ENCODE results near the gene ASF1B. TPM values are rescaled to one million over a fixed set of nuclear protein-coding genes. Genes with fewer than 3 reads are reported as not detected.
"Not testable (repeated sequence)": the region's sequence is repeated elsewhere in the genome, so short reads cannot be mapped to it uniquely, and the experiment has no call there.

The ASF1B gene
- polyA plus RNA-seq, 3 donors: 15.7 to 19.0 (median 16.3) TPM

DNA sequence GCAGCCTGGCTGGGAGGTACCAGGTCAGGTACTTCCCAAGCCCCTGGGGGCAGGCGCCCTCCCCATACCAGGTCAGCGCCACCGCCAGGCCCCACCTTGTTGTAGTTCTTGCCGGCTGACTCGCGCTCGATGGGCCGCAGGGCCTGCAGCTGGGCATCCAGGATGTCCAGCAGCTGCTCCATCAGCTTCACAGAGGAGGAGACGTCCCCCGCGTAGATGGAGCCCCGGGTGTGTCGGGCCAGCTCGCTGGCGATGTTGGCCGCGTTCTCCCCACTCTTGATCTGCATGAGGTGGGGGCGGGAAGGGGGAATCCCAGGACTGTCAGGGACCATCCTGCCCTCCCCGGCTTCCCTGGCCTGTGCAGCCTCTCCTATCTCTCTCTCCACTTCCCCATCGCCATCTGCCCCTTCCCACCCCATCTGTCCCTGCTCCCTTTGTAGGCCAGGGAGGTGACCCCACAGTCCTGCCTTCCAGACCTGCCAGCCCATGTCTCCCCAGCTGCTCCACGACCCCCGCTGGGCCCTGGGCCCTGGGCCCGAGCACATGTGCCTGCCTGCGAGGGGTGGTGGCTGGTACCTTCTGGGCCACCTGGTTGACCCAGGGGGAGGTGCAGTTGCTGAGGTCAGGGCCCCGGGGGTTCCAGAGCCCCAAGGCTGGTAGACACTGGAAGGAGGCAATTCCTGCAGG is 23.8 kb upstream of the ASF1B start:
- no peak for DNase-seq (ENCODE audit: low read depth in 3 of 3, low spot score in 2 of 3)

DNA sequence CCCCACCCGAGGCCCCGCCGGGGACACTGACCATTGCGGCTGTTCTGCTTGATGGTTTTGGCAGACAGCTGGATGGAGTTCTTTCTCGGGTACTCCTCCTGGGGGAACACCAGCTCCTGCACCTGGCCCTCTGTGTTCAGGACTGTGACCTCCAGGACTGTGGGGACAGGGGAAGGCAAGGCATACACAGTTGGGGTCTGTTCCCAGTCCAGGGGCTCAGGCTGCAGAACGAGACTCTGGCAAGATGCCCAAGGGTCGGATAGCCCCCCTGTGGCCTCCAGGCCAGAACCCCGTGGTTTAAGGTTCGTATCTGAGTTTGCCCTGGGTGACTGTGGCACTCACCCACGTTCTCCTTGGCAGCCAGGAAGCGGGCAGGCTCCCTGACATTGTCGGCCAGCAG is 22.7 kb upstream of the ASF1B start:
- no peak for DNase-seq (ENCODE audit: low read depth in 3 of 3, low spot score in 2 of 3)

DNA sequence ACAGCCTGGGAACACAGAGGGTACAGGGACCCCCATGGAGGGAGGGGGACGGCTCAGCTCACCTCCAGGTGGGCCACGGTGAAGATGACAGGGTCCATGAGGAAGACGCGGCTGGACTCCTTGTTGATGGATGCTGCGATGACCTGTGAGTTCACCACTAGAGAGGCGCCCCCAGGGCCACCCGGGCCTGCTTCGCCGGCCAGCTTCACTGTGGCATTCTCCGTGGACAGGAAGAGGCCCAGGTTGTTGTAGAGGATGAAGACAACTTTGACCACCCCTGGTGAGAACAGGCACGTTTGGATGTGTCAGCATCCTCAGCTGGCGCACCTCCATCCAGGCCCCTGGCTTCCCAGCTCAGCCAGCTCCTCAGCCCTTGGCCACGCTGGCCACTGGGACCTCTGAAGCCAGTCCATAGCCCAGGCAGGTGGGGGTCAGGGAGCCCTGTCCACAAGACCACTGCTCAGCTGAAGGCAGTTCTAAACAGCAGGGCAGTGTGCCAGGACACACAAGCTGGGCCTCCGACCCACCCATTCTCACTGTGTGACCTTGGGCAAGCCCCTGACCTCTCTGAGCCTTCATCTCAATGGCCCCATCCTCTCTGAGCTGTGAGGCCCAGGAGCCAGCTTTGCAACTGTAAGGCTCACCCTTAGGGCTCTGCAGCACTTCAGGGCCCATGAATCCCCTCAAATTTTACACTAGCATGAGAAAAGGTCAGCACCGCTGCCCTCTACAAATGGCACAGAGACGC is 22.1 kb upstream of the ASF1B start:
- DNase-seq (ENCODE audit: low read depth in 3 of 3, low spot score in 2 of 3): no peak

DNA sequence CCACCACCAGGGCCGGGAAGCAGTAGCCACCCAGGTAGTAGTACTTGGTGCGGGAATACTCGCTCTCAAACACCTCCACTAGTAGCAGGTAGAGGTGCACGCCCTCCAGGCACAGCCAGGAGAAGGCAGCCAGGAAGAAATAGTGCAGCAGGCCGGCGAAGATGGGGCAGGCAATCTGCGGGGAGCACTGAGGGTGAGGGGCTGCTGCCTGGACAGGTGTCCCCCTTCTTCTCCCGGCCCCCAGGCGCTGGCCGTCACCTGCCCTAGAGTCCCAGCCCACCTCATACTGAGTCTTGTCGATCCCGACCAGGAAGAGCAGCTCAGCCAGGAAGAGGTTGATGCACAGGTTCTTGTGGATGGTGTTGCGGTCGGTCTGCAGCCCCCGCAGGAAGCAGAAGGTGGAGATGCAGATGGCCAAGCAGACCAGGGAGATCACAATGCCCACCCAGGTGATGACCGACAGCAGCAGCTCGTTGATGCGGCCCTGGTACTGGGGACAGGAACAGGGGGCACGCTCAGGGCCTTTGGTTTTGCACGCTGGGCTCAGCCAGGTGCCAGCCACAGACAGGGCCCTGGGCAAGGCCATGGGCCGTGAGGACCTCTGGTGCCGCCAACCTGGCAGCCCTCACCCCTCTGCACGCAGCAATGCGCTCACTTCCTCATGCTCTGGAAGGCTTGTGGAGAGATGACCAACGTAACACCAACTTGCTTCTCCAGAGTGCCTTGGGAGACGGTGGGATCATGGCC is 20.8 kb upstream of the ASF1B start:
- no peak for DNase-seq (ENCODE audit: low read depth in 3 of 3, low spot score in 2 of 3)

DNA sequence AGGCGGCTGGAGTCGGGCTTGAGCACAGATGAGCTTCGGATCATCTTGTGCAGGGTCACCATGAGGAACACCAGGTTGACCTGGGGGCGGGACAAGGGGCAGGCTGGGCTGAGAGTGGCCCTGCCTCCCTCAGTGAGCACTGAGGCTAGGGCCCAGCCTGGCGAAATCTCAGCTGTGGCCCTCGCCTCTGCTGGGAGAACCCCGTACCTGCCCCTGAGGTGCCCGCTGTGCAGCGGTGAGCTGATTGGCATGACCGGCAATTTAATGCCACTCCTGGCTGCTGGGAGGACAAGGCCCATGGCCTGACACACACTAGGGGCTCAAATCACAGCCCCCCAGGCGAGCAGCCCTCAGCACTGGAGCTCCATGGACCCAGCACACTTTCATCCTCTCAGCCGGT is 19.7 kb upstream of the ASF1B start:
- no peak for DNase-seq (ENCODE audit: low read depth in 3 of 3, low spot score in 2 of 3)

DNA sequence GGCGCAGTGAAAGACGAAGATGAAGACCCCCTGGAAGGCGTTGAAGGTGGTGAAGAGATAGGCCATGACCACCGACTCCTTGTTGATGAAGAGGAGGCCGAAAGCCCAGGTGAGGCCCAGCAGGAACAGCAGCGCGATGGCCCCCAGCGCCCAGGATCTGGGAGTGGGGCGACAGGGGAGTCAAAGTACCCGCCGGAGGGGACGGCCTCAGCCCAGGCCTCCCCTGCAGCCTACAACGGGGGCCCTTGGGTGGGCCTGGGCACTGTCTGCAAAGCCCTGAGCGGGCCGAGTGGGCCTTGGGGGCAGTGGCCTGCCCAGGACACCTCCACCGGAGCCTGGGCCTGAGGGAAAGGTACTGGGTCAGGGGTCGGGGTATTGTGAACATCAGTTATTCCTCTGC is 19.0 kb upstream of the ASF1B start:
- DNase-seq (ENCODE audit: low read depth in 3 of 3, low spot score in 2 of 3): no peak

DNA sequence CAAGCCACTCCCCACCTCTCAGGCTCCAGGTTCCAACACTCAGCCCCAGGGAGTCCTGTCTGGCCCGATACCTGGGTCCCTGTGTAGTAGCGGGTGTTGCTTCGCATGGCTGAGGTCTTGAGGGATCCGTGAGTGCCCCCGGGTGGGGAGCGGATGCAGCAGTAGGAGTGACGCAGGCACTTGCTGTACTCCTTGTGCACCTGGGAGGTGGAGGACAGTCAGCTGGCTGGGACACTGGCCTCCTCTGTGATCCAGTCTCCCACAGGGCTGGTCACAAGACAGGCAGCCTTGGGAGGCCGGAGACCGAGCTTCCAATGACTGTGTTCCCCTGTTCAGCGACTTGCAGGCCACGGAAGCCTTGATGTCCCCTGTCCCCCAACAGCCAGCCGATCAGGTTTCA is 16.3 kb upstream of the ASF1B start:
- DNase-seq (ENCODE audit: low read depth in 3 of 3, low spot score in 2 of 3): no peak

DNA sequence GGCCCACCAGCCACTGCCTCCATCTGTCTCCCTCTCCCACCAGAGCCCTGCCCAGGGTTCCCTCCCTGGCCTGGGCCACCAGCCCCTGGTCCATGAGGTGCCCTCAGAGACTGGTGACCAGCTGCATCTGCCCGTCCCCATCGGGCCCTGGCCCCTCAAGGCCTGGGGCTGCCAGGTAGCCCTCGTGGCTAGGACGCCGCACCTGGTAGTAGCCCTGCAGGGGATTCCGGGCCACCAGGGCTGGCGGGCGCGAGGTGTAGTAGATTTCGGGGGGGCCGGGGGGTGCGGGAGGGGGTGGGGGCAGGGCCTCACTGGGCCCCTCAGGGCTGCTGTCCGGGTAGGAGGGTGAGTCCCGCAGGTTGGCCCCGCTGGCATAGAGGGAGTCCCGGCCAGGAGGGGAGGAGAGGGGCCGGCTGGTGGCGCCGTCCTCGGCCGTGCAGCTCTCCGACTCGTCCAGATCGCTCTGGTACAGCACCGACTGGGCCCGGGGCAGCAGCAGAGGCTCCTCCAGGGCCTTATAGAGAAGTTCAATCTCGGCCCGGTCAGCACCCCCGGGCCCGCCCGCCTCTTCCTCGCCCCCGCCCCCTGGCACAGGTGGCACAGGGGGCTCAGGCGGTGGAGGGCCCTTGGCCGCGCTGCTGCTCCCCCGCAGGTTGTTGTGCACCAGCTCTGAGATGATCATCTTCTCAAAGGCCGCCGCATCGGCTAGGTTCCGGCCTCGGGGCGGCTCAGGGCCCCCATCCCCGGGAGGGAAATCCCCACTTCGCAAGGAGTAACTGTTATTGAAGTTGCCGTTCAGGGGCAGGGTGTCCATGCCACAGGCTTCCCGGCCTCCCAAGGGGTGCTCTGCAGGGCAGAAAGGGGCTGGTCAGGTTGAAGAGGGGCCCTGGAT is 14.6 kb upstream of the ASF1B start:
- no peak for DNase-seq (ENCODE audit: low read depth in 3 of 3, low spot score in 2 of 3)

DNA sequence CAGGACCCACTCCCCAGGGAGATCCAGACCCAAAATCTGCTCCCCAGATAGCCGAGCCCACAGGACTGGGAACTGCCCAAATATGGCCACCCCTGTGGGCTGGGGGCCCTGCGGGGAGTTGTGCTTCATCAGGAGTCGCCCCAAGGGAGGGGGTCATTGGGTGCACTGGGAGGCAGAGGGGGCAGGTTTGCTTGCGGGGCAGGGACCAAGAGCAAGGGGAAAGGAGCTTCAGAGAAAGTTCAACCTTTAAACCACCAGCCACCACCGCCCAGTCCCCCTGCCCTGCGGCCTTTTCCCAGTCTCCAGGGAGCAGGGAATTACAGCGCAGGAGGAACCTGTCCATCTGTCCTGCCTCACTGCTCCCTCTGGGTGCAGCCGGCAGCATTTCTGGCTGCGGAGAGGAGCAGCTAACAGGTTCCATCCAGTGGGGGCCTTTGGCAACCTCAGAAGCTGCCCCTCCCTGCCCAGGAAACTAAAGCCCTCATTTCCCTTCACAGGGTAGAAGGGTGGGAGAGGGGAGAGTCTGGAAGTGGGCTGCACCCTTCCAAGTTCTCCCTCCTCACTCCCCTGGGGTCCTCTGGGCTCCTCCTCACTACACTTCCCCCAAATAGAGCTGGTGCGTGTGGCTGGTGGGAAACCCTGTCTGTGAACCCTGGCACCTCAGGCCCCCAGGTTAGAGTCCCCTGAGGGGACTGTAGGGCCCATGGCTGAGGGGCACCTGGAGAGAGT is 13.8 kb upstream of the ASF1B start:
- no peak for DNase-seq (ENCODE audit: low read depth in 3 of 3, low spot score in 2 of 3)

DNA sequence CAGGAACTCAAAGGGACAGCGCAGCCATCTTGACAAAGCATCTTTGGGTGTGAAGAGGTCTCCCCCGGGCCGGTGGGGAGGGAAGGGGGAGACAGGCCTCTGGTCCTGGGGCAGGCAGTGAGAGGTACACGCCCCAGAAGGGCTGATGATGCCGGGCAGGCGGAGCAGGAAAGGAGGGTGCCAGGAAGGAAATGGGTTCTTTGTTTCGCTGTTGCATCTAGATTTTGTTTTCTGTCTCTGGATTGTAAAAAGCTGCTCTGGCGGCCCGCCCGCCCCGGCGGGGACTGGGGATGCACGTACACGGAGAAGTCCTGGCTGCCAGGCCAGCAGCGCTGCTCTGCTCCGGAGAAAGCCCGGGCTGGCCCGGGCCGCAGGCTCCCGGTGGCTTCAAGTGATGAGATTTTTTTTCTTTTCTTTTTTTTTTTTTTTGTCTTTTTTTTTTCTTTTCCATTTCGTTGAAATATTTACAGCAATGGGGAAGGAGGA is 13.2 kb upstream of the ASF1B start:
- no peak for DNase-seq (ENCODE audit: low read depth in 3 of 3, low spot score in 2 of 3)

DNA sequence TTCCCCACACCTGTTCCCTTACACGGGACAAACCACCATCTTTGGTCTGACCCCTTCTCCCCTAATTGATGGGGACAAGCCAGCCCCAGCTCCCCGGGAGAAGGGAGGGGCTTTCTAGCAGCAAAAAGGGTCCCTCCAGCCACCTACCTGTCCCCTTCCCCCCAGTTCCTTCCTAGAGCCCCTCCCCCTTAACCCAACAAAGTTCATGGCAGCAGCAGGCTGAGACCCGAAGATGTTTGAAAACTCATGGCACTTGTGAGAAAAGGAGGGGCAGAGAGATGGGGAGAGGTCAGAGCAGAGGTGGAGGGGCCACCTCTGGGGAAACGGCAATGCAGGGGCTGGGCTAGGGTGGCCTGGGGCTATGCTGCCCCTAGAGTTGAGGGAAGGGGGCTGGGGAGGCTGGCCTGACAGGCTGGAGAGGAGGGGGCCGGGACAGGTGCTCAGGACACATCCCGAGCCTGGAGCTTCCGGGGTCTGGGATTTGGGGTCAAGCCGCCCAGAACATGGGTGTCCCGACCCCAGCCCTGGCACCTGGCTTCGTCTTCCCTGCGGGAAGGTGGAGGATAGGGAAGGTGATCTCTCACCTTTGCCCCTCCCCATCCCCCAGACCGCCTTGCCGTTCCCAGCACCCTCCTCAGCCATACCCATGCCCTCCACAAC is 12.5 kb upstream of the ASF1B start:
- DNase-seq (ENCODE audit: low read depth in 3 of 3, low spot score in 2 of 3): no peak

DNA sequence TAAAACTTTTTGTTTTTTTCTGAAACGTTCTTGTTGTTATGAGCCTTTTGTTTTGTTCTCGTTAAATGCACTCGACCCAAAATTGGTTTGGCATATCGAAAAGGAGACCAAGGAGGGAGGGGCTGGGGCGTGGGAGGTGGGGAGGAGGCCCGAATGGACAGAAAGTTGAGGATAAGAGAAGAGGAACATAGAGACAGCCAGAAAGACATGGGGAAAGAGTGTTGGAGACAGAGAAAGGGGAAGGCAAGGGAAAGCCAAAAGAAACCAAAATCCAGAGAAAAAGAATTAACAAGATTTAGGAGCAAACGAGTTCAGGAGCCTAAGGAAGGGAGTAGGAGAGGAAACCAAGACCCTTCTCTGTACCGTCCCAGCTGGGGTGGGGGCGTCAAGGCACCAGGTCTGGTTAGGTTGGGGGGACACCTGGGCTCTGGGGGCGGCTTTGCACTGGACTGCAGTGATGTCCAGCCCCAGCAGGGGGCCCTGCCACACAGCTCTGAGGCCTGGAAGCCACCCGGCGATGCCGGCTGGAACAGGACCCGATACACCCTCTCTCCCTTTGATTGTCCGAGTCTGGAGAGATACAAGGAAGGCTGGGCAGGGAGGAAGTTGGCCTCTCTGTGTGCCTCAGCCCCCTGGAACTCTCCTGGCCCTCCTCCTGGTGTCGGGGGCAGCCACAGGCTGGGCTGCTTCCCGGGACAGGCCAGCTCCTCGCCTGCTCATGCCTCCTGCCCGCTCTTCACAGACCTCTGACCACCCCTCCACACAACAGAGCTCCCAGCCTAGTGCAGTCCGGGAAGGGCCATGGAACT is 11.6 kb upstream of the ASF1B start:
- no peak for DNase-seq (ENCODE audit: low read depth in 3 of 3, low spot score in 2 of 3)

DNA sequence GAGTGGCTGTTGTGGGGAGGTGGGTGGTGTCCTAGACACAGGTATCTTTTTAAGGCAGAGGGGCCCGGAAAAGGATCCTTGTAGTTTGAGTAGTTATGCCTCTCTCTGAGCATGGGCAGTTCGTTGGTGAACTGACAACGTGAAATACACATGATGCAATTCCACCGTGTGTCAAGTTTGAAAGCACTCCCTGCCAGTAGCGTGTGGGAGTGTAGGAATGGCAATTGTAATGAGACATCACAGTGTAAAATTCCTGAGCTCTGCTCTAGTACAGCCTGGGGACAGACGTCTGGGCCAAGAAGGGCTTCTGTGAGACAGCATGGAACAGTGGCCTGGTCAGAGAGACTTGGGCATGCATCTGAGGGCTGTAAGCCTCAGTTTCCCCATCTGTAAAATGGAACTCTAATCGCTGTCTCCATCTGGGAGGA is 10.4 kb upstream of the ASF1B start:
- no peak for DNase-seq (ENCODE audit: low read depth in 3 of 3, low spot score in 2 of 3)

DNA sequence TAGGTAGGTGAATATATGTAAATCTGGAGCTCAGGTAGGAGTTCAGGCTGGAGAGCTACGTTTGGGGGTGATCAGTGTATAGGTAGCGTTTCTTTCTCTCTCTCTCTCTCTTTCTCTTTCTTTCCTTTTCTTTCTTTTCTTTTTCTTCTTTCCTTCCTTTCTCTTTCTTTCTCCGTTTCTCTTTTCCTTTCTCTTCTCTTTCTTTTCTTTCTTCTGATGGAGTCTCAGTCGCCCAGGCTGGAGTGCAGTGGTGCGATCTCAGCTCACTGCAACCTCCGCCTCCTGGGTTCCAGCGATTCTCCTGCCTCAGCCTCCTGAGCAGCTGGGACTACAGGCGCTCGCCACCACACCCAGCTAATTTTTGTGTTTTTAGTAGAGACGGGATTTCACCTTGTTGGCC is 9.8 kb upstream of the ASF1B start:
- not testable (repeated sequence) for DNase-seq (ENCODE audit: low read depth in 3 of 3, low spot score in 2 of 3)

DNA sequence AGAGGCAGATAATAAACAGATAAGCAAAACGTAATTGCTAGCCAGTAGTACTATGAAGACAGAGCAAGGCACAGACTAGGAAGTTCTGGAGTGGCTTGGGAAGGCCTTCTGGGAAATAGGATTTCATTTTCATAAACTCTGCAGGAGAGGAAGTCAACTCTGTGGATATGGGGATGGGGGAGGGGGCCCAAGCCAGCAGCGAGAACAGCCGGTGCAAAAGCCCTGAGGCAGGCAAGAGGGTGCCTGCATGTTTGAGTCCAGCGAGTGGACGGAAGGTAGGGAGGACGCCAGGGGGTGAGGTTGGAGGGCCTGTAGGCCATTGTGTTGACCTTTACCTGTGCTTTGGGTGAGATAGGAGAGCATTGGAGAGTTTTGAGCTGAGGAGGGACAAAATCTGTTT is 9.0 kb upstream of the ASF1B start:
- no peak for DNase-seq (ENCODE audit: low read depth in 3 of 3, low spot score in 2 of 3)

DNA sequence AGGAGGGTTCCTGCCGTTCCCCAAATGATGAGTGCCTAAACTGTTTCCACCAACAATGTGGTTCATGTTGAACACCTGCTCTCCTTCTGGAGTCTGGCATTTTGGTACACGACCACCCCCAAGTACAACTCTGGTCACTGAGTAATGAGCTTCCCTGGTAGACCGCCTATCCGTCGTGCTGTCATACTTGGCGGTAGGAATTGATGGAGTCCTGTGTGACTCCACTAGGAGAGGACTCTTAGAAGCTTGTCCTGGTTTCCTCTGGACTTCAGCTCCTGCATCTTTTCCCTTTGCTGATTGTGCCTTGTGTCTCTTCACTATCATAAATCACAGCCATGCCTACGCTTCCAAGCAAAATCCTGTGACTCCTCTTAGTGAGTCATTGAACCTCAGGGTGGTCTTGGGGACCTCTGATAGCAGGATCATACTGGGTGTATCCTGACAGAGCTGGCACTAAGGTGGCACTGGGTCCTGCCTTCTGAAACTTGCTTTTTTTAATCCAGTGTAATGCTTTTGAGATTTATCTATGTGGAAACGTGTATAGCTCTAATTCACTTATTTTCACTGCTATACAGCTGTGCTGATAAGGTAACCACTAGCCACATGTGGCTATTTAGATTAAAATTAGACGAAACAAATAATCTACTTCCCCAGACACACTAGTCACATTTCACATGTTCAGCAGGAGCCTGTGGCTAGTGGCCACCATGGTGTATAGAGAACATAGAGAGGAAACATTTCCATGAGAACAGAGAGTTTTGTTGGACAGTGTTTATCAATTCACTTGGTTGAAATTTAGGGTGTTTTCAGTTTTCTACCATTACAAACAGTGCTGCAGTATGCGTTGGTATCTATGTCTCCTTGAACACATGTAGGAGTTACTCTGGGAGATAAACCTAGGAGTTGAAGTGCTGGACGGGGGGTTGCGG is 6.1 kb upstream of the ASF1B start:
- no peak for DNase-seq (ENCODE audit: low read depth in 3 of 3, low spot score in 2 of 3)

DNA sequence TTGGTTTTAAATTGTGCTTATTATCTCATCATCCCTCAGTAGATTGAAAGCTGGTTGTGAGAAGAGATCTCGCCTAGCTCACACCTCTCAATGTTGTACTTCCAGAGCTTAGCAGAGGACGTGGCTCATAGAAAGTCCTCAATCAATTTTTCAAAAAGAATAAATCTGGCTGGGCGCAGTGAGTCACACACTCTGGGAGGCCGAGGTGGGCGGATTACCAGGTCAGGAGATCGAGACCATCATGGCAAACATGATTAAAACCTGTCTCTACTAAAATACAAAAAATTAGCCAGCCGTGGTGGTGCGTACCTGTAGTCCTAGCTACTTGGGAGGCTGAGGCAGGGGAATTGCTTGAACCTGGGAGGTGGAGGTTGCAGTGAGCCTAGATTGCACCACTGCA is 4.7 kb upstream of the ASF1B start:
- no peak for DNase-seq (ENCODE audit: low read depth in 3 of 3, low spot score in 2 of 3)

DNA sequence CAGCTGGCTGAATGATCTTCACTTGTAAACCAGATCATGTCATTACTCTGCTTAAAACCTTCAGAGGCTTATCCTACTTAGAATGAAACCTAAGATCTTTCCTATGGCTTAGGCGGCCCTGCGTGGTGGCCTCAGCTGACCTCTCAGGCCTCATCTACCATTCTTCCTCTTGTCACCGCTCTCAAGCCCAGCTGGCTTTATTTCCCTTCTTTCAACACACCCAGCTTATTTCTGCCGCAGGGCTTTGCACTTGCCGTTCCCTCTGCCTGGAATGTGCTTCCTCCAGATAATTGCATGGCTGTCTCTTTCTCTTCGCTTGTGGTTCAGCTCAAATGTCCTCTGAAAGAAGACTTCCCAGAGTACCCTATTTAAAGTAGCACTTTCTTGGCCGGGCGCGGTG is 3.6 kb upstream of the ASF1B start:
- no peak for DNase-seq (ENCODE audit: low read depth in 3 of 3, low spot score in 2 of 3)

Data from right renal cortex interstitium (tissue), 3 donors.